Spleen (tissue), 7 donors: Measurements from ENCODE around the gene CEP95.

Experiments used
- CTCF ChIP-seq, 11 experiments: fragments of 200-600 bp in 7 of 11; fragments of 450-650 bp in 4 of 11; sonication (generic) in 4 of 11; IDR thresholded peaks in 8 of 11; conservative IDR thresholded peaks in 3 of 11; 1 replicate in 7 of 11; 2 replicates in 4 of 11; pipeline versions ENCODE4 v1.4.0 to v1.8.0; 2016 to 2021; ENCODE audit warnings: antibody characterized with exemption in 11 of 11, inconsistent platforms in 4 of 11, mild to moderate bottlenecking in 1 of 11
- POLR2AphosphoS5 ChIP-seq, 3 donors: sonication (generic); formaldehyde crosslinking; IDR thresholded peaks; one replicate each; pipeline ENCODE4 v1.5.1; 2017; ENCODE audit warnings: antibody characterized with exemption in 3 of 3
- donor health status: DM: no; HTN: no; CAD: no; lungs with moderate emphysema.
- donor health status: DM: no; HTN: no; CAD: no.
- donor health status: DM: no; HTN: no; CAD: no.

GRCh38 chr17:64573214-64573613 lies 66.4 kb downstream of the CEP95 start:
- TF ChIP-seq CTCF (IDR thresholded peaks at IDR 0.05 in 8 of 11, conservative IDR thresholded peaks at IDR 0.05 in 3 of 11) = no peak
- TF ChIP-seq POLR2AphosphoS5 (IDR thresholded peaks at IDR 0.05) = no peak
